HG03558 (cell line): ENCODE data around the gene TAAR9.
A peak's percentile ranks its signal among the peaks of the same experiment; 100 is the strongest.

Experiments used
- ATAC-seq: cut with Tn5 transposase; IDR thresholded peaks from one replicate; pipeline ENCODE4 v1.9.1; 2021; ENCODE audit warnings: moderate number of reproducible peaks; ENCODE audit not compliant: unreplicated experiment; ENCODE audit errors: extremely low read depth

TAAR9 gene, protein sequence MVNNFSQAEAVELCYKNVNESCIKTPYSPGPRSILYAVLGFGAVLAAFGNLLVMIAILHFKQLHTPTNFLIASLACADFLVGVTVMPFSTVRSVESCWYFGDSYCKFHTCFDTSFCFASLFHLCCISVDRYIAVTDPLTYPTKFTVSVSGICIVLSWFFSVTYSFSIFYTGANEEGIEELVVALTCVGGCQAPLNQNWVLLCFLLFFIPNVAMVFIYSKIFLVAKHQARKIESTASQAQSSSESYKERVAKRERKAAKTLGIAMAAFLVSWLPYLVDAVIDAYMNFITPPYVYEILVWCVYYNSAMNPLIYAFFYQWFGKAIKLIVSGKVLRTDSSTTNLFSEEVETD

DNA sequence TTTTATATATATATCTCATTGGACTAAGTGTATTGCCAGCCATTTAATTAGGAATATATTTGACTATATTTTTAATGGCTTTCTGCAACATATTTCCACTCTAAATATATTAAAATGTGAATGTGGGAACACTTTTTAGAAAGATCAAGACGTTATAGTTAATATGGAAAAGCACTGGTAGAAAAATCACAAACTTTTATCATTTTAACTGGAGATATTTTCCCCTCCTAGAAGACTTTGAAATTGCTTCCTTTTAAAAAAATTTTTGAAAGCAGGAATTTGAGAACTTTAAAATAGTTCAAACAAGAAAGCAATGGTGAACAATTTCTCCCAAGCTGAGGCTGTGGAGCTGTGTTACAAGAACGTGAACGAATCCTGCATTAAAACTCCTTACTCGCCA lies at the start of gene TAAR9:
Gene TAAR9 (plus strand): TSS at position 301 of the 400 bp plus-strand sequence. CDS start 13 bp downstream, at position 314.
- no peak for ATAC-seq

DNA sequence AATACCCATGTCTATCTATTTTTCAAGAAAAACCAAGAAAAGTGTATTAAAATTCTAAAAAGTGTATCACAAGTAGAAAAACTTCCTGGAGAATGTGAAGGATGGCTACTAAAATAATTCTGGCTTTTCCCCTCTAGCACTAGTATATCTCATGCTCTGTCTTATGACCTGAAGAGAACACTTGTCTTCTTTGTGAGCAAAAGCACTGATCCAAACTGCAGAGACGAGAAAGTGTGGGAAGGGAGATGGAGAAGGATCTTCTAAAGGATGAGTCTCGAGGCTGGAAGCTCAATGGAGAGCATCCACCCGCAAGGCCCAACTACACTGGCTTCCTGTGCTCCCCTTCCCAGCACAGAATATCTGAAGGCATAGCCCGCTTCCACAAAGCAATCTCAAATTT lies 48.7 kb upstream of the TAAR9 start:
- no peak for ATAC-seq

DNA sequence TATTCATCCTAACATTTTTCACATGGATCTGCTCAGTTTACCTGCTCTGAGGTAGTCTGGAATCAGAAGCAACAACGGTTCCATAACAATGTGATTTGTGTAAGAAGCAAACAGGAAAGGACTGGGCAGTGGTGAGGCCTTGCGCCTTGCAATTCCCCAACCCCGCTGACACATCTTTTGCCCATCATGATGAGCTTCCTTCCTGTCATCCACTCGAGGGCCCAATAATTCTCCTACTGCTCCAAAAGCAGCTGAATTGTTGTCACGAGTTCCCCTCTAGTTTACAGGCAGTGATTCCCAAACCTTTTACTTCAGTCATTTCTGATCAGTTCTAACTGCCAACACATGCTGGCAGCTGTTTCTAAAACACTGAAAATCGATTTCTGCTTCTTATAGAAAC lies 48.1 kb upstream of the TAAR9 start:
- ATAC-seq: no peak

DNA sequence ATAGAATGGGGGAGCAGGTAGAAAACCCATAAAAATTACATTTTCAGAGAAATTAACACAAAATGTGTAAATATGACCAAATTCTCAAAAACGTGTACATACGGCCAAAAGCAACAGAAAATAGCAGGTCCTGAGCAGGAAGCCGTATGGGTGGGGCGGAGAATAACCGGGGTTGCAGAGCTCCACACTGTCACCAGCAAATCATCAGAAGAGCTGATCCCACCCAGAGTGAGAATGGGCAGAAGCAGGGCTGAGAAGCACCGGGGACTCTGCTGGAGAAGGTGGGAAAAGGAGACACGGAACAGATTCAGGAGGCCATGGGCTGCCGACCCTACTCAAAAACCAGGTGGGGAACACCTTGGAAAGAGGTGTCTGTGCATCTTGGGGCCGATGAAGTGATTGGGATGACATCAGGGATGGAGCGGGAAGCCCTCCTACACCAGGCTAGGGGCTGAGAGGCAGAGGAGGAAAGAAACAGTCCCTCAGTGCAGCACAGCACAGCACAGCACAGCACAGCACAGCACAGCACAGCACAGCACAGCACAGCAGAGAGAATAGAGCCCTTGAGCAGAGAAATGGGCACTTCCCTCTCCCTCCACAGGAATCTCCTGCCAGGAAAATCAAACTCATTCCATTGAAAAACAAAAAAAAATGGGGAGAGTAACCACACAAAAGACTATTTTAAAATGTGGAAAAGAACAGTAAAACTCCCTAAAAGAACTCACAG lies 47.4 kb upstream of the TAAR9 start:
- no peak for ATAC-seq

DNA sequence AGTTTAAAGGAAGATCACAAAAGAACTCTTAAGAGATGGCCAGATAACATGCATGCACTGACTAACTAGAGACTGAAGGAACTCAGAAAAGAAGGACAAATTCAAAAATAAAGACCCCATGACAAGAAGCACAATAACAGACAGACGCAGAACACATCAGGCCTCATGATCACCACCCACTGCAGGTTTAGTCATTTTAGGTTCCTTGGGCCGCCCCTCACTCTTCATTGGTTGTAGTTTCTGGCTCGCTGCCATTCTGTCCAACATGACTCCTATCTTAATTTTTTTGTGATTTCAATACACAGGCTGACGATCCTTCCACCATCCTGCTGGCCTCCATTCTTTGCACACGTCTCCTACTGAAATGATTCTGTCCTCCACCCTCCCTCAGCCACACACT lies 46.8 kb upstream of the TAAR9 start:
- no peak for ATAC-seq

DNA sequence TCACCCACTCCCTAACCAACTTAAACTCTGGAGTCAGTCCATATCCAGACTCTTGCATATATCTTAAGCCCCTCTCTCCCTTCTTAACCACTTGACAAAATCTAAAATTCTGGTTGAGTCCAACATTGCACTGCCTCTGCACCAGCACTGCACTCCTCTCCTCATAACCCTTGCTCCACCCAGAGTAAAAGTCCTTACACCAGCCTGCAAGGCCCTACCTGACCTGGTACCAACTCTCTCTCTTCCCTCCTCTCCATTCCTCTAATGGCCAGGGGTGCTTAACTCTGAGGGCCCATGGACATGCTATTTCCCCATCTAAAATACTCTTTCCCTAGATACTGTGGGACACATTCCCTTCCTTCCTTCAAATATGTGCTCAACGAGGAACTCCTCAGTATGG lies 46.2 kb upstream of the TAAR9 start:
- no peak for ATAC-seq

DNA sequence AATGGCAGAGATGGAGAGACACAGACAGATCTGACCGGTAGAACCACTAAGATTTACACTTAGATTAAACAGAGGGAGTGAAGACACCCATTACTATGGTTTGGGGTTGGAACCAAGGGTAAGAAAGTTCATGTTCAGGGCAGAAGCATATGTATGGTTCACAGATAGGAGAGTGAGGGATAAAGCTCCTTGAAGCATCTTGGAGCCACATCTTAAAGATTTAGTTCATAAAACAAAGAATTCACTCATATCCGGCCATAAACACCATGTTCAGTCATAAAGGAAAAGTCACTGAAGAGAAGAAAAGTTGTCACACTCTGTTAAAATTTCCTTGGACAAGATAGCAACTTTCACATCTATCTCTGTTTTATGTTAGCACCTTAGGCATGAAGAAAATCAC lies 43.1 kb upstream of the TAAR9 start:
- ATAC-seq: no peak

DNA sequence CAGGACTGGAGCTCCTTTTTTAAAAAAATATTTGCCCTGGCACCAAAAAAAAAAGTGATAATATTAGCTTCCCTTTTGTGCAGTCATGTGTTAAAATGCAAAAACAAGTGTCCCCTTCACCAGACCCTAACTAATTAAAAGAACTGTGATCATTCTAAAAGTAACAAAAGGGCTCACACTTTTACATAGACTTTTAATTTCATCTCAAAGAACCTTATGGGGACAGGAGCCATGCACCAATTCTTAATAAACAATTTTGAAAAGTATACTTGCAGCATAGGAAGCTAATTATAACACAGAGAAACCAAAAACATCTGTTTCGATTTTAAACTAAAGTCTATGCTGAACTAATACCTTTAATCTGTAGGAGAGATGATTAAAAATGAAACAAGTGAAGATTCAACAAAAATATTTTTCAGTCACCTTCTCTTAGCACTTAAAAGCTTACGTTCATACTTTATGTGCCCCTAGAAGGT lies 42.4 kb upstream of the TAAR9 start:
- ATAC-seq: peak; percentile 39

DNA sequence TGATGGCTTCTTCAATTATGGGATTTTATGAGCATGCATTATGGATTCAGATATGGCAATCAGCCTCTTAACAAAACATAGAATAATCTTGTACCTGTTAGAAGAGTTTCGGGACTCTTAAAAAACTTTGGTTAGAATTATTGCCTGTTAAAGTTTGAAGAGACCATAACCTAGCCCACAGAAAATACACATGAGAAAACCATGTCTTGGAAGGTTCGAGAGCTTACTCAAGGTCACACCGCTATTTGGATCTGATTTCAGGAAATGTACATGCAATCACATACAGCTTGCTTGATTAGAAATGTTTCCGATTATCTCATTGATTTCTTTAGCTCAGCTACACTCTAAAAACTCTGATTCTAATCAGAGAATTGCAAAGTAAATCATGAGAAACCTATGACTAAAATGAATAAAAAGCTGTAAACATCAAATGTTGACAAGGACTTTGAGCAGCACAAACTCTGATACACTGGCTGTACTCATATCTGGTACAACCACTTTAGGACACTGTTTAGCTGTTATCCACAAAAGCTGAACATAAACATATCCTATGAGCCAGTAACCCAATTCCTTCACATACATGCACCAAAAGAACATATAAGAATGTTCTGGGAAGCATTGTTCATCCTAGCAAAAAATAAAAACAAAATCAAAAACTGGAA lies 41.4 kb upstream of the TAAR9 start:
- no peak for ATAC-seq

DNA sequence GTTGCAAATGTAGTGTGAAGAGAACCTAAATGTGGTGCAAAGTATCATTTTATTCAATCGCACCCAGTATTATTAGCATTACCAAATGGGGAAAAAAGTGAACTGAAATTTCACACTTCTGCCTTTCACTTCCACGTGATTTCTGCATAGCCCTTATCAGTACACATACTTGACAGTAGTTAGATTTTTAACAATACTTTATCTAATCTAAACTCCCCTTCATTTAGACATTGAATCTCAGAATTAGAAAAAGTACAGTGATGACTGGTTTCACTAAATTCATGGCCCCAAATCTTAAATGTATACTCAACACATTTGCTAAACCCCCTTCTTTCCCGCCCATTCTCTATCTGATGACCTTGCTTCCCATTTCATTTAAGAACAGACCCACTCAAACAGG lies 39.4 kb upstream of the TAAR9 start:
- ATAC-seq: peak; percentile 24

DNA sequence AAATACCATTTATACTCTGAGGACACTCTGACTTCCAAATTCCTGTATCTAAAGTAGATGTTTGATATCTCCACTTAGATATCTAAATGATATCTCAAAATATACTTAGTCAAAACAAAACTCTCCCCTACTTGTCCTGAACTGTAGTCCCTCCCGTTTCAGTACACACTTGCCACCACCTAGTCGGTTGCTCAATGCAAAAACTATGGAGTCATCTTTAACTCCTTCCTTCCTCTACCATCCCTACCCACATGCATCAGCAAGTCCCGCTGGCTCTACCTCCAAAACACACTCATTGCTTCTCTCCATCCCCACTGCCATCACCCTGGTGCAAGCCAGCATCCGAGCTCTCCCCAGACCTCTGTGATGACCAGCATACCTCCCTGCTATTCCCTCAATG lies 38.3 kb upstream of the TAAR9 start:
- no peak for ATAC-seq

DNA sequence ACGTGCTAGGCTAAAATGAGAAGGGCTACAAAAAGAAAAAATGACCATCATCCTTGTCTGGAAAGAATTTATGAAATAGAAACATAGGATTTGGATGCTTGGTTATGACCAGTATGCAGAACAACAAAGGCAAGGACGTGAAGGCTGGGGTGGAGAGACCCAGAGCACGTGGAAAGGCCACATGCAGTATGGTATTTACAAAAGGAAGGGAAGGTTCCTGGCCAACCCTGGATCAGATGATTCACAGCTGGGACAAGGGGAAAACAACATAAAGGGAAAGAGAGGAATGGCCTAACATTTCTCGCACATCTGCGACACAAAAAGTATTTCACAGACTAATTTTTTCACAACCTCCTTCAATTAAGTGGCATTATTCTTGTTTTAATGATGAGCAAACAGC lies 33.3 kb upstream of the TAAR9 start:
- ATAC-seq: no peak

DNA sequence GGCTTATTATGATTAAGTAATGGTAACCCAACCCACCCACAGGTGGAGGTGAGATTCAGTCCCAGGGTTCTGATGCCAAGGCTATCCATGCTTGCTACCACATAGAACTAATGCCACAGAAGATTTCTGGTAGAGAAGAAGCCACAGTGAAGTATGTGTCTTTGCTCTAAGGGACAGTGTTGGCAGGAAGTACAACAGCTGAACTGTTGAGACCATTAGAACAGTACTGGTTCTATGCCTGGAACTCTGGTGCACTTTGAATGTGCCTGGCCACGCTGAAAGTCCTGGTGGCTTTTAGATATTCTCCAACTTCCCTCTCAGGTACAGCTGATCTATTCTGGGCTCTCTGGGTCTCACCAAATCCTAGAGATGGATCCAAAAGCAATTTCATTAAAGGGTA lies 32.9 kb upstream of the TAAR9 start:
- ATAC-seq: no peak

DNA sequence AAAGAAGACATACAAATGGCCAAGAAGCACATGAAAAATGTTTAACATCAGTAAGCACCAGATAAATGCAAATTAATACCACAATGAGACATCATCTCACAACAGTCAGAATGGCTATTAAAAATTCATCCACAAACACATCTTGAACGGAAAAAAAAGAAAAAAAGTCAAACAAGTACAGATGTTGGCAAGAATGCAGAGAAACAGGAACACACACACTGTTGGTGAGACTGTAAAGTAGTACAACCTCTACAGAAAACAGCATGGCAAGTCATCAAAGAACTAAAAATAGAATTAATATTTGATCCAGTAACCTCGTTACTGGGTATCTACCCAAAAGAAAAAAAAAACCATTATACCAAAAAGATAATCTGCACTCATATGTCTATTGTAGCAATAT lies 31.6 kb upstream of the TAAR9 start:
- no peak for ATAC-seq

DNA sequence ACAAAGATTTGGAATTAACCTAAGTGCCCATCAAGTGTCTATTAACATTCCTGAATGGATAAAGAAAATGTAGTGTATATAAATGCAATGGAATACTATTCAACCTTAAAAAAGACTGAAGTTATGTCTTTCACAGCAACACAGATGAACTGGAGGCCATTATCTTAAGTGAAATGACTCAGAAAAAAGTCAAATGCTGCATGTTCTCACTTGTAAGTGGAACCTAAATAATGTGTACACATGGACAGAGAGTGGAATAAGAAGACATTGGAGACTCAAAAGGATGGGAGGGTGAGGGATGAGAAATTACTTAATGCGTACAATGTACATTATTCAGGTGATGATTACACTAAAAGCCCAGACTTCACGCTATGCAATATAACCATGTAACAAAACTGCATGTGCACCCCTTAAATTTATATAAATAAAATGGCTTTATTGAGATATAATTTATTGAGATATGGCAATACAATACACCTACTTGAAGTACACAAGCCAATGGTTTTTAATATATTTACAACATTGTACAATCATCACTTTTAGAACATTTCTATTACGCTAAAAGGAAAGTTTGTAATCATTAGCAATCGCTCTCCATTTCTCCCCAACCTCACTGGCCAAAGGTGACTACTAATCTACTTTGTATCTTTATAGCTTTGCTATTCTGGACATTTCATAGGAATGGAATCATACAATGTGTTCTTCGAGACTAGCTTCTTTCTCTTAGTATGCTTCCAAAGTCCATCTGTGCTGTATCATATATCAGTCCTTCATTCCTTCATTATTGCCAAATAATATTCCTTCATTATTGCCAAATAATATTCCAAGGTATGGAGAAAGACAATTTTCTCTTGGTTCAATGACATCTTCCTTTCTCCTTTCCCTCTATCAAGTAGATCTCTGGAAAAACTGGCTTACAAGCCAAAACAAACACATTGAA lies 30.9 kb upstream of the TAAR9 start:
- ATAC-seq: no peak

DNA sequence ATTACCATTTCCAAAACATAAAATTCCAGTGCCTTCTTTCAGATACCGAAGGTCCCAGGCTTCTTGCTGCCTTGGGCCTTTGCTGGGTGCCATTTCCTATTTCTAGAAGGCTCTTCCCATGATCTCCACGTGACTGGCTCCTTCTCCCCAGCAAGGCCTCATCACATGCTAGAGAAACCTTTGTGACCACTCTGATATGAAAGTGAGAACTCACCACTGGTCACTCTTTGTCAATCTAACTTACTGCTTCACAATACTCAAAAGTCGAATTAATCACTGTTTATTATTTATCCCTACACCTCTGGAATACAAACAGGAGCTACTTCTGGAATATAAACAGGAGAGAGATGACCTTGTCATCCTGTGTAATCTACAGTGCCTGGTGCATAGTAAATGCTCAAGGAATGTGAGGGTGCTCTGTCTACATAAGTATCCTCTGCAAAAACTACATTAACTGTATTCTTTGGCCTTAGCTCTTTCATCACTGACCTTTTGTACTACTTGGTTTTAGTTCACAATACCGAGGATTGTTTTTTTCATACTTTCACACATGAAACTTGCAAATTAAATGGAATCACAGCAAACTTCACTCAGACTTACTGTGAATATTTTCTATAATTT lies 26.8 kb upstream of the TAAR9 start:
- no peak for ATAC-seq

DNA sequence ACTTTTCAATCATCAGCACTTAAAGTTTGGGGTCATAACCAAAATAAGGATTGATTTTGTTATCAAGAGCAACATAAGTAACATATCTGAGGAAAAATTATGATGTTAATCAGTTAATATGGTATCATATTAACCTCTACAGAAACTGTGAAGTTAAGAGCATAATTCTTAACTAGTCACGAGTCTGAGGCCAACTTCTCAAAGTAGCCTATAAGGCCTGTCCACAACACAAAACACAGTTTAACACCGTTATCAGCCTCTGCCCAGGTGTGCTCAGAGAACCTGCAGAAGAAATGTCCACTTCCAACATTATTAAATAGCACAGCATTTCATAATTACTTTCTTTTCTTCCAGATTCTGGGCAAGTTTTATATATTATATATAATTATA lies 26.3 kb upstream of the TAAR9 start:
- no peak for ATAC-seq

DNA sequence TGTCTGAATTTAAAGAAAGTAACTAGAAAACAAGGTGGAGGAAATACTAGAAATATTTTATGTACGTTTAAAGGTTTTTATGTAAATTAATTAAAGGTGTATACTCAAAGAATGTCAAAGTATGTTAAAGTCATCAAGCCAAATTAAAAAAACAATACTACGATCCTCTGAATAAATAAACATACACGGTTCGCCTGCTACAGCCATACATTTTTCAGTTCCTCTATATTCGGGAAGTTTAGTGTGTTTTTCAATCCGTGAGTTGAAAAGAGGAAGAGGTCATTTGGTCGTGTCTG lies 25.8 kb upstream of the TAAR9 start:
- ATAC-seq: no peak

DNA sequence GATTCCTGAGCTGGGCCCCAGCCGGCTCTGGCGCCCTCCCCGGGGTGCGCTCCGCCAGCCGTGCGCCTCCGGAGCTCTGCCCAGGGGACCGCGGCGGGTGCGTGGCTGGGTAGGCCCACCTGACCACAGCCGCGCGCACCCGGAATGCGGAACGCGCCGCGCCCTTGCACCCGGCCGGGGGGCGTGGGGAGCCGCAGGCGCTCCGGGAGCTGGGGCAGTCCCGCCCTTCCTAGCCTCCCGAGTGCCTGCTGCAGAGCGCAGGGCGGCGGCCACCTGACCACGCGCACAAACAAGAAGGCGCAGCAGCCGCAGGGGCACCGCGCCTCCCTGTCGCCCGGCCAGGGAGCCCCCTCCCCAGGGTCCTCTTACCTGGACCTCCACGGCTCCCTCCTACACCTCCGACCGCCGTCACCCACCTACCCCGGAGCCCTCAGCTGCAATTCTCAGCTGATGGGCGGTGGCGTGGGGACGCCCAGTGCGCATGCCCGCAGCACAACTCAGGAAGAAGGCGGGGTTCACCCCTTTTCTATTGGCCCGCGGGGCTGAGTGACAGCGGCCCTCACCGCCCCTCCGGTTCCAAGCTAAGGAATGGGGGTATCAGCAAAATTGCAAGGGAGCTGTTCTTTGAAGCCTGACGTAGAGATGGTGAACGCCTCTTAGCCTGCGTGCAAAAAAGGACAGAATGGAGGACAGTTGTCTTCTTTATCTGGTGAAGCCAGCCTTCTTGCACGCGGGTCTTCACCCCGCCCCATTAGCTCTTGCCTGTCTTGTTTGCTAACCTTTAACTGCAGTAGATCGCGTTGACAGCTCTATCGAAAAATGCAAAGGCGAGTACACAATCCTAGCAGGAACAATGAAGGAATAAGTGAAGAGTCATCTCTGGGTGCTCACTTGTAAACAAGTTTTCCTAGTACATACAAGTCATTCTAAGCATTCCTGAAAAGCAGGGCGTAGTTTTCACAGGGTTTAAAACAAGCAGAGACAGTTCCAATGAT lies 25.1 kb upstream of the TAAR9 start, which contains the start of gene STX7:
Gene STX7 (minus strand): TSS at position 479 of the 995 bp plus-strand sequence. CDS start 9,586 bp downstream, outside the sequence.
- peak; percentile 84 for ATAC-seq
